HG03342 (cell line): Measurements from ENCODE around the gene PCBP1.
"Not testable (repeated sequence)": the region's sequence is repeated elsewhere in the genome, so short reads cannot be mapped to it uniquely, and the experiment has no call there.

Experiments used
- ATAC-seq: cut with Tn5 transposase; IDR thresholded peaks from one replicate; pipeline ENCODE4 v1.9.1; 2021; ENCODE audit warnings: mild to moderate bottlenecking, moderate library complexity; ENCODE audit not compliant: unreplicated experiment

Gene PCBP1

DNA sequence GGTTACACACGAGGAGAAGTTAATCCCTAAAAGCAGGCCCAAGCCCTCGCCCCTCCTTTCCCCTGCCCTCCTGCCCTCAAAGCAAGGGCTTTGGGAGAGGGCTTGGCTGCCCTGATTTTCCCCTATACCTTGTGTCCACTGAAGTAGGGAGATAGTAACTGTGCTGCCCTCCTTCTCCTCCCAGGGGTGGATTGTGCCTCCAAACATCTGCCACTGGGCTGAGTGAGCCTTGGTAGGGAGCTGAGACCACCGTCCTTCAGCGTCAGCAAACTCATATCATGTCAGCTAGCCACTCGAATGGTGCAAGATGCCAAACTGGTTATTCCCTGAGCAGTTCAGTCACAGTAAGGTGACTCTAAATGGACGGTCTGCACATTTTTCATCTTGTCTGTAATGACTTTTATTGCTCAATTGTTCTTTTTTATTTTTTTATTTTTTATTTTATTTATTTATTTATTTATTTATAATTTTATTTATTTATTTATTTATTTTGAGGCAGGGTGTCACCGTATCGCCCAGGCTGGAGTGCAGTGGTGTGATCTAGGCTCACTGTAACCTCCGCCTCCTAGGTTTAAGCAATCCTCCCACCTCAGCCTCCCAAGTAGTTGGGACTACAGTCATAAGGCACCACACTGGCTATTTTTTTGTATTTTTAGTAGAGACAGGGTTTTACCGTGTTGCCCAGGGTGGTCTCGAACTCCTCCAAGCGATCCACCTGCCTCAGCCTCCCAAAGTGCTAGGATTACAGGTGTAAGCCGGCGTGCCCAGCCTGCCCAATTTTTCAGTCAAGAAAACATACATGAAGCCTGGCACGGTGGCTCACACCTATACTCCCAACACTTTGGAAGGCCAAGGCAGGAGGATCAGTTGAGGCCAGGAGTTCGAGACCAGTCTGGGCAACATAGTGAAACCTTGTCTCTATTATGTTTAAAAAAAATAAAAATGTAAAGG lies 8.7 kb downstream of the PCBP1 start:
- ATAC-seq = no peak

DNA sequence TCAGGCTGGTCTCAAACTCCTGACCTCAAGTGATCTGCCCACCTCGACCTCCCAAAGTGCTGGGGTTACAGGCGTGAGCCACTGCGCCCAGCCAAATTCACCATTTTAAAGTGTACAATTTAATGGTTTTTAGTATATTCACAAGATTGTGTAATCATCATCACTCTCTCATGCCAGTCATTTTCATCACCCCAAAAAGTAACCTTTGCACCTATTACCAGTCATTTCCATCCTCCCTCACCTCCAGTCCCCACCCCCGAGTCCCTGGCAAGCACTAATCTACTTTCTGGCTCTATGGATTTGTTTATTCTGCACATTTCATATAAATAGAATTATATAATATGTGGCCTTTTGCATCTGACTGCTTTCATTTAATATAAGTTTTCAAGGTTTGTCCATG lies 10.8 kb downstream of the PCBP1 start:
- no peak for ATAC-seq

DNA sequence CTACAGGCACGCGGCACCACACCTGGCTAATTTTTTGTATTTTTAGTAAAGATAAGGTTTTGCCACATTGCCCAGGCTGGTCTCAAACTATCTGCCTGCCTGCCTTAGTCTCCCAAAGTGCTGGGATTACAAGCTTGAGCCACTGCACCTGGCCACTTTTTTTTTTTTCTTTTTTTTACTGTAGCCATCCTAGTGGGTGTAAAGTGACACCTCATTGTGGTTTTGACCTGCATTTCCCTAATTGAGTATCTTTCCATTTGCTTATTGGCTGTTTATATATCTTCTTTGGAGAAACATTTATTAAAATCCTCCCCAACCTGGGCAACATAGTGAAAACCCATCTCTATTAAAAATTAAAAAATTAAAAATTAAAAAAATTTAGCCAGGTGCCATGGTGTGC lies 12.0 kb downstream of the PCBP1 start:
- no peak for ATAC-seq

DNA sequence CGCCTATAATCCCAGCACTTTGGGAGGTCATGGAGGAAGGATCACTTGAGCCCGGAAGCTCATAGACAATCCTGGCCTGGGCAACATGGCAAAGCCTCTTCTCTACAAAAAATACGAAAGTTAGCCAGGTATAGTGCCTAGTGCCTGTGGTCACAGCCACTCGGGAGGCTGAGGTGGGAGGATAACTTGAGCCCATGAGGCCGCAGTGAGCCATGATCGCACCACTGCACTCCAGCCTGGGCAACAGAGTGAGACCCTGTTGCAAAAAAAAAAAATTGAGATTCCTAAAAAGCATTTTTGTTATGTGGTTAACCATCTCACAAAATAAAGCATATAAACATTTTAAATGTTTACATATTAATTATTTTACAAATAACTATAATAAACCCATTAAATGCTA lies 13.9 kb downstream of the PCBP1 start:
- no peak for ATAC-seq

DNA sequence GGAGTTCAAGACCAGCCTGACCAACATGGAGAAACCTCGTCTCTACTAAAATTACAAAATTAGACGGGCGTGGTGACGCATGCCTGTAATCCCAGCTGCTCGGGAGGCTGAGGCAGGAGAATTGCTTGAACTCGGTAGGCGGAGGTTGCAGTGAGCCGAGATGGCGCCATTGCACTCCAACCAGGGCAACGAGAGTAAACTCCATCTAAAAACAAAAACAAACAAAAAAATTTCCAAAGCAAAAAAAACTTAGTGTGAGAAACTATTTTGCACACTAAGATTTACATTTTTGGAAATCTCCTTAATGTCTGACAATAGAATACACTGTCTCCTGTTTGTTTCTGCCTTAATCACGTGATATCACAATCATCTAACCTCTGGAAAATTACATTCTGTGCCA lies 14.4 kb downstream of the PCBP1 start:
- not testable (repeated sequence) for ATAC-seq

DNA sequence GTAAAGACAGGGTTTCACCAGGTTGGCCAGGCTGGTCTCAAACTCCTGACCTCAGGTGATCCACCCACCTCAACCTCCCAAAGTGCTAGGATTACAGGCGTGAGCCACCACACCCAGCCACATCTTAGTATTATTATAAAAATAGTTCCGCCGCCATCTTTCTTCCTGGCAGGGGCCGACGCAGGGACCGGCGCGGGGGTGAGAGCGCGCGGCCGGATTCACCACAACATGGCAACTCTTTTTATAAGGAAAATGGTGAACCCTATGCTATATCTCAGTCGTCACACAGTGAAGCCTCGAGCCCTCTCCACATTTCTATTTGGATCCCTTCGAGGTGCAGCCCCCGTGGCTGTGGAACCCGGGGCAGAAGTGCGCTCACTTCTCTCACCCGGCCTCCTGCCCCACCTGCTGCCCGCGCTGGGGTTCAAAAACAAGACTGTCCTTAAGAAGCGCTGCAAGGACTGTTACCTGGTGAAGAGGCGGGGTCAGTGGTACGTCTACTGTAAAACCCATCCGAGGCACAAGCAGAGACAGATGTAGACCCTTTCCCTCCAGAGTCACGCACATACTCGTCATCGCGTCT lies 15.1 kb downstream of the PCBP1 start:
- ATAC-seq = not testable (repeated sequence)

DNA sequence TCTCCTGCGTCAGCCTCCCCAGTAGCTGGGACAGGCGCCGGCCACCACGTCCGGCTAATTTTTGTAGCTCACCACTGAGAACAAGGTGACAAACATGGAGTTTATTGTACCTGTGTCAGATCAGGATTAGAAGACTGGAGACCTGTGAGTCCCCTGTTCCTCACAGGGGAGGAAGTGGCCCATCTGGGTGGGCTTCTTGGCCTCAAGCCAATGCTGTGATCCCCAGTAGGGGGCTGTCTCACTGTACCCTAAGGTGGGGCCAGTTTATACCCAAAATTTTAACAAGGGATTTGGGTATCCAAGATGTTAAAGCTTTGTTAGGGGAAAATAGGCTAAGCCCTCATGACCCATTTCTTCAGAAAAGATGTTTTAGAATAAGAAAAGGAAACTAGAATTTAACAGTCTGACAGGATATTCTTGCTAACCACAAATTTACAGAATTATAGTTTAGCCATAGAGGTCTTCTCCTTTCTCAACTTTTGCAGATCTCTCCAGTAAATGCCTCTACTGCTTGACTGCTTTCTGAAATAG lies 16.3 kb downstream of the PCBP1 start:
- no peak for ATAC-seq

DNA sequence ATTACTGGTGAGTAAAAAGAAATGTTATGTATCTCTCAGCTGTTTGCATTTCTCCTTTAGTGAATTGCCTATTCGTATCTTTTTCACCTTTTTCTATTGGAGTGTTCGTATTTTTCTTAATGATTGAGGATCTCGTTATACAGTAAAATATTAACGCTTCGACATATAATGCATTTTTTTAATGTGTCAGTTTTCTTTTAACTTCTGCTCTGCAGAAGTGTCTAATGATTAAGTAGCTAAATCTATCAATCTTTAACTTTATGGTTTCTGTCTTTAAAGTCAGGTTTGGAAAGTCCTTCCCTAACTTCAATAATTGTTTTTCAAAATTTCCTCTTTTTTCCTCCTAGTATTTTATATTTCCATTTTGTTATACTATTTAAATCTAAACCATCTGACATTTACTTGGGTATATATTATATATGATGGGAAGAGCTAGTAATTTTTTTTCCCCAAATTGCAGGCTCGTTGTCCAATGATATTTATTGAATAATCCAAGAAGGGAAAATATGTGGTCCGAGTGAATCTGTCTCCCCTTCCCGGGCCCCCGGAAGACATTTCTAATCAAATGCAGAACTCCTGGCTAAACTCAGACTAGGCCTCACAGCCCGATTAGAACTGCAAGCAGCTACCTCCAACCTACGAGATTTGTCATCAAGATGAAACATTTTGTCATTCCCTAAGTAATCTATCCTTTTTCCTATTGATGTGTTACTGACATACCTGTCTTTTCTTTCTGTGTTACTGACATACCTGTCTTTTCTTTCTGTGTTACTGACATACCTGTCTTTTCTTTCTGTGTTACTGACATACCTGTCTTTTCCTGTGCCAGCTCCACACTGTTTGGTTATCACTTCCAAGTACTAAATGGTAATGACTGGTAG lies 17.2 kb downstream of the PCBP1 start:
- ATAC-seq = no peak

DNA sequence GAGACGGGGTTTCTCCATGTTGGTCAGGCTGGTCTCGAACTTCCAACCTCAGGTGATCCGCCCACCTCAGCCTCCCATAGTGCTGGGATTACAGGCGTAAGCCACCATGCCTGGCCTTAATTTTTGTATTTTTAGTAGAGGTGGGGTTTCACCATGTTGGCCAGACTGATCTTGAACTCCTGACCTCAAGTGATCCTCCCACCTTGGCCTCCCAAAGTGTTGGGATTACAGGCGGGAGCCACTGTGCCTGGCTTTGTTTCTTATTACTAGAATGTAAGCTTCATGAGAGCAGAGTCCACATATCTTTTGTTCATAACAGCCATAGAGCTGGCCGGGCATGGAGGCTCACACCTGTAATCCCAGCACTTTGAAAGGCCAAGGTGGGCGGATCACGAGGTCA lies 18.9 kb downstream of the PCBP1 start:
- ATAC-seq = not testable (repeated sequence)

DNA sequence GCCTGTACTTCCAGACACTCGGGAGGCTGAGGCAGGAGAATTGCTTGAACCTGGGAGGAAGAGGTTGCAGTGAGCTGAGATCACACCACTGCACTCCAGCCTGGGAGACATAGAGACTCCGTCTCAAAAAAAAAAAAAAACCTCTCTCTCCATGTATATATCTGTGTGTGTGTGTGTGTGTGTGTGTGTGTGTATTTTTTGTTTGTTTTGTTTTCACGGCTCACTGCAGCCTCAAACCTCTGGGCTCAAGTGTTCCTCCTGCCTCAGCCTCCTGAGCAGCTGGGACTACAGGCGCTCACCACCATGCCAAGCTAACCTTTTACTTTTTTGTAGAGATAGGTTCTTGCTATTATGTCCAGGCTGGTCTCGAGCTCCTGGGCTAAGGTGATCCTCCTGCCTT lies 23.1 kb downstream of the PCBP1 start:
- not testable (repeated sequence) for ATAC-seq

DNA sequence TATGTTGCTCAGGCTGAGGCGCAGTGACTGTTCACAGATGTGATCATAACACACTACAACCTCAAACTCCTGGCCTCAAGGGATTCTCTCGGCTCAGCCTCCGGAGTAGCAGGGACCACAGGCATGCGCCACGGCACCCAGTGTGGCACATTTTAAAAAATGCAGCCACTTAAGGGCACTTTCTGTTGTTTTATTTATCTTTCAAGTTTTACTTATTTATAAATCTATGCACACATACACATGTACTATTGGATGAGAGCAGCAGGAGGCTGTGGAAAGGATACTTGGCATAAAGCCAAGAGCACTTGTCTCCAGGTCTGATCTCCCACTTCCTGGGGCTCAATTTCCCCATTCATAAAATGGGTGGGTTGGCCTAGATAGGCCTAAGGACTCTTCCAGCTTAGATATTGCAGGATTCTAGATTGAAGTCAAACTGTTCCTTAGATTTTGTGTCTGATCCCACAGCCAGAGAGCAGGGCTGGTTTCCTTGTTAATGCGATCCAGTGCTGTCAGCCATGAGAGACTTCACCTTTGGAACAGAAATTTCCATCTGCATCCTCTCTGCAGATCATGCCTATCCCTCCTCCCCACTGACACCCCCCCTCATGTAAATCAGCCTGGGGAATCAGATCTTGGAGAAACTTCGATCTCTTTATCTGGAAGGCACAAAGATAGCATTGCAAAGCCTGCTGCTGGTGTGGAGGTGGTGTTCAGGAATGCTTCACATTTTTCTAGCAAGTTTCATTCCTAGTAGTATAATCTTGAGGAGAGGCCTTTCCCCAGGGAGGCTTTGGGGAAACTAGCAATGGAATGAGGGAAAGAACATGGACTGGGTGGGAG lies 24.7 kb downstream of the PCBP1 start:
- ATAC-seq = no peak

DNA sequence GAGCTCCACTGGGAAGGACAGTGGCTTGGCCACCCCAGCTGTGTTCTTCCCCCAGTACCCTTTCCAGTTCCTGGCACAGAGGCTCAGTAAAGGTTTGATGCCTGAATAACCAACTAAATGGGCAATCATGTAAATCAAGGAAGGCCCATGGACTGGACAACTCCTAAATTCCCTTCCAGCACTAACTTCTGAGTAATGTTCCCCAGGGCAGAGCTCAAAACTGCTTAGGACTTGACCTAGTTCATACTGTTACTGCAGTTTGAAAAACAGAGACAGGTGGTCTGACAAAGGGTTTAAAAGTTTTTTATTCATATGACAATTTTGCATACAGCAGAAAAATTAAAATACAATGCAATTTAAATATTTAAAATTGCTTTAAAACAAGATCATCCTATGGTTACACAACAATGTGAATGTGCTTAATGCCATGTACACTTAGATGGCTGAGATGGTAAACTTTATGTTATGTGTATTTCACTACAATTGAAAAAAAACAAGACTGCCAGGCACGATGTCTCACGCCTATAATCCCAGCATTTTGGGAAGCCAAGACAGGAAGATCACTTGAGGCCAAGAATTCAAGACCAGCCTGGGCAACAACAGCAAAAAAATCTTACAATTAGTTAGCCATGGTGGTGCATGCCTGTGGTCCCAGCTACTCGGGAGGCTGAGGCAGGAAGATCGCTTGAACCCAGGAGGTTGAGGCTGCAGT lies 26.2 kb downstream of the PCBP1 start:
- no peak for ATAC-seq

DNA sequence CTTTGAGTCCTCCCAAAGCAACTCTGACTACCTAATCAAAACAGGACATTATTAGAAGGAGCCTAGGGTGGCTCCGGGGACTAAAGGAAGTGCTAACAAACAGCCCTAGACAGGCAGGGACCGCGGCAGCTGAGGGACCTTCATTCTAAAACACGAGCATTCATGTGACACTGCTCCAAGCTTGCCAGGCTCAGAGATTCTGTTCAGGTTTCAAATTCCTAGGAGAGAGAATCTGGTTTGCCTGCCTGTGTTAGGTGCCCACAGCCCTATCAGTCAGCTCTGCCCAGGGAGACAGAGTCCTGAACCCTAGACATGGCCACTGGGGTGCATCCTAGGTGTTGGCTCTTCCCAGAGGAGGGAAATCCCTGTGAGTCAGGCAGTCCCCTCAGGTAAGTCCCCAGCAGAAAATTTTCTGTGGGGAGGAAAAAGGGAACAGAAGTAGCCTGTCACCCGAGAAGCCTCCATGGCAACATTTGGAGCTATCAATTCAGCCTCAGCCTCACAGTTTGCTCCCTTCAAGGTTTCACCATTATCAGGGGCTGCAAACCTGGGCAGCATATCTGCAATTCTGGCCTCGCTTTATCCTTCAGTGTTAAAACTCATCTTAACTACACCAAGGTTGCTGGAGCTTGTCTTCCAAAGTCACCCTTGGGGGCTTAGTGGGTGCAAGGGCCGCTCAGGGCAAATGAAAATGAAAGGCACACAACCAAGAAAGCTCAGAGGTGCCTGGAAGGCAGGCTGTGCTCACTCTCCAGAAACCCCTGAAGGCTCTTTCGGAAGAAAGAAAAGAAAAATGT lies 28.6 kb downstream of the PCBP1 start:
- ATAC-seq = peak; percentile 66

DNA sequence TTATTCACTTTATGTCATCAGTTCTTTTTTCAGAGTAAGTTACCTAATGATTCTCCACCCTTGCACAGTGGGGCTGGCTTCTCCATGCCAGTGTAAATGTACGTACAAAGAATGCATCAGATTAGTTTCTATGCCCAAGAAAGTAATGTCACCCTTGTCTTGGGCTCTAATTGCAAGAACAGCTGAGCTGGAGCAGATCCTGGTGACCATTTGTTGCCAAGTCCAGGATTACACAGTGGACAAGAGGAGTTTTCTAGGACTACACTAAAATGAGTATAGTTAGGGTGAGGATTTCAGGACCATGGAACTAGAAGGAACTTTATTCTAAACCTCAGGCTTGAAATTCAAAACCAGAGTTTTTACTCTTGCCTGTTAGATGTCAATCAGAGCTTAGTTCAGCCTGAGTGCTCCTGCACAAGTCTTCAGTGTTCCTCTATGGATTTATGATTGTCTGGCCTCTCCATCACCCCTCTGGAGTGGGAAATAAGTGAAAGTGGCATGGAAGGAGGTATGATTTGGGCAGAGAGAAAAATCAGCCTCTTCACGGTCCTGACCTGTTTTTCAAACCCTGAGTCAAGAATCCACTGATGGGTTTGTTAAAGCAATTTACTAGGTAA lies 29.8 kb downstream of the PCBP1 start:
- ATAC-seq = no peak

DNA sequence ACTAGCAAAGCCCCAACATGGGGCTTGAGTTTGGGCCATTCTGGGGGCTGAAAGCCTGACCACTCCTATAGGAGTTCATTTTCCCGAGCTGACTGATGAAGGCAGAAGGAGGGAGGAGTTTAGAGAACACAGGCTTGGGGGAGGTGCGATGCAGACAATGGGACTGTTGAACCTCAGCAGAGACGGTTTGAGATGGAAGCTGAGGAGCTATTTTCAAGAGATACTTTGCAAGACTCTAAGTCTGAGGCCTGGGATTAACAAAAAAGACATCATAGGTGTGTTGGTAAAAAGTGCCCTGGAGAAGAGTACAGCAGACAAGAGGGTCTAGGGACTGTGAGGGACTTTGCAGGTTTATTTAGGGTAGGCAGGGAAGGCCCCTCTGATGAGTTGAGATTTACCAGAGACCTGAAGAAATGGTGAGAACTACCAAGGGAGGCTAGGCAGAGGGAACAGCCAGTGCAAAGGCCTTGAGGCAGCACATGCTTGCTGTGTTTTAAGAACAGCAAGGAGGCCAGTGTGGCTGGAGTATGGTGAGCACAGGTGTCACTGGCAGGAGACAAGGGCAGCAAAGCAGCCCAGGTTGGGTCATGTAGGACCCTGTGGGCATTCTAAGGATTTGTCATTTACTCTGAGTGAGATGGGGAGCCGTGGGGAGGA lies 31.6 kb downstream of the PCBP1 start:
- no peak for ATAC-seq

DNA sequence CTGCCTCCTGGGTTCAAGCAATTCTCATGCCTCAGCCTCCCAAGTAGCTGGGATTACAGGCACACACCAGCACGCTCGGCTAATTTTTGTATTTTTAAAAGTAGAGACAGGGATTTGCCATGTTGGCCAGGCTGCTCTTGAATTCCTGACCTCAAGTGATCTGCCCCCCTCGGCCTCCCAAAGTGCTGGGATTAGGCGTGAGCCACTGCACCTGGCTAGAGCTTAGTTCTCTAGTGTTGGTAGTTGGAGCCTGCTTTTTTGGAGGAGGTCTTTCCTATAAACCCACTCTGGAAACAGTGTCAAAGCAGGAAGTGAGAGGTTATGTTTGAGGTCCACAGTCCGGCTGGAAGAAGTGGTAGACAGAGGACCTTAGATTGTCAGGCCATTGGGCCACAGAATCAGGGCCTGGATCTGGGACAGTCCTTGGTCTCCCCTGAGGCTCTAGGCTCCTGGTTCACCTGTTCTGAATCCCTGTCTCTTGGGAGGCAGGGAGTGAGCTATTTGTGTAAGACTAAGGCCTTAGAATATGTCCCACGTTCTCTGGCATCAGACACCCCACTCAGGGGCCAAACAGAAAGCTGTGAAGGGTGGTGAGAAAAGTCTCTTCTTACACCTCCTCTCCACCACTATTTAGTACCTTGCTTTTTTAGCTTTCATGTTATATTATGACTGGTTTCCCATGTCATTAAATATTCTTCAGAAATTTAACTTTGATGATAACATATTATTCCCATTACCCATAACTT lies 34.5 kb downstream of the PCBP1 start:
- ATAC-seq = no peak

DNA sequence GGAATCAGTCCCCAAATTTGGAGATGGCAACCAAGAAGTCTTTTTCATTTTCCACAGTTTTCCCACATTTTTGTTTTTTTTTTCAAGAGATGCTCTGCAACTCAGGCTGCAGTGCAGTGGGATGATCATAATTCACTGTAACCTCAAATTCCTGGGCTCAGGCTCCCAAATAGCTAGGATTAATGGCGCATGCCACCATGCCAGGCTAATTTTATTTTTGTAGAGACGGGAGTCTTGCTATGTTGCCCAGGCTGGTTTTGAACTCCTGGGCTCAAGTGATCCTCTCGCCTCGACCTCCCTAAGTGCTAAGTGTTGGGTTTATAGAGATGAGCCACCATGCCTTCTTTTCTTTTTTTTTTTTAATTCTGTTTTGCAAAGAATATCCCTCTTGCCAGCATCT lies 35.2 kb downstream of the PCBP1 start:
- no peak for ATAC-seq
